Lower lobe of right lung (tissue), 2 donors: ENCODE data around the gene LRCOL1. TPM values are rescaled to one million over a fixed set of nuclear protein-coding genes. Genes with fewer than 3 reads are reported as not detected.

Experiments used
- ATAC-seq, 2 donors: fragments of 200-7000 bp; cut with Tn5 transposase; one replicate each; pipeline ENCODE4 v1.9.1; 2020 to 2022; ENCODE audit warnings: mild to moderate bottlenecking in 2 of 2, moderate library complexity in 2 of 2
- DNase-seq: peaks from one replicate; pipeline ENCODE4 v3.0.0-alpha.2; 2020
- H3K27ac ChIP-seq: fragments of 200-600 bp; one replicate; pipeline ENCODE4 v1.8.0; 2022
- H3K27me3 ChIP-seq: fragments of 200-600 bp; one replicate; pipeline ENCODE4 v1.8.0; 2022; ENCODE audit warnings: low read depth
- H3K36me3 ChIP-seq: fragments of 200-600 bp; one replicate; pipeline ENCODE4 v1.8.0; 2022; ENCODE audit warnings: mild to moderate bottlenecking
- H3K4me1 ChIP-seq: fragments of 200-600 bp; one replicate; pipeline ENCODE4 v1.8.0; 2022
- H3K4me3 ChIP-seq: fragments of 200-600 bp; one replicate; pipeline ENCODE4 v1.8.0; 2022; ENCODE audit warnings: mild to moderate bottlenecking
- H3K9me3 ChIP-seq: fragments of 200-600 bp; one replicate; pipeline ENCODE4 v1.8.0; 2022
- intact Hi-C: fragments of 100-400 bp; cut with DNase I; formaldehyde crosslinking; loops from one replicate; pipeline ENCODE4 v1.11.0; 2022
- total RNA-seq: library from RNA; stranded (reverse); fragmentation: NEBNext Ultra II Directional; extraction: Animal tissue kit (Norgen Biotek cat#: 25700); gene quantifications from one replicate; pipeline ENCODE4 v1.2.1, GENCODE V29; 2021
- TF ChIP-seq, protein P1 (sequence below): fragments of 200-600 bp; IDR thresholded peaks from one replicate; pipeline ENCODE4 v1.8.0; 2022; ENCODE audit warnings: antibody characterized with exemption, mild to moderate bottlenecking
- donor health status: DM: no; HTN: yes; CAD: no; lungs with severe emphysema.

LRCOL1 gene
- total RNA-seq, 1 donor from 2014 or later, result 2.3 TPM

DNA sequence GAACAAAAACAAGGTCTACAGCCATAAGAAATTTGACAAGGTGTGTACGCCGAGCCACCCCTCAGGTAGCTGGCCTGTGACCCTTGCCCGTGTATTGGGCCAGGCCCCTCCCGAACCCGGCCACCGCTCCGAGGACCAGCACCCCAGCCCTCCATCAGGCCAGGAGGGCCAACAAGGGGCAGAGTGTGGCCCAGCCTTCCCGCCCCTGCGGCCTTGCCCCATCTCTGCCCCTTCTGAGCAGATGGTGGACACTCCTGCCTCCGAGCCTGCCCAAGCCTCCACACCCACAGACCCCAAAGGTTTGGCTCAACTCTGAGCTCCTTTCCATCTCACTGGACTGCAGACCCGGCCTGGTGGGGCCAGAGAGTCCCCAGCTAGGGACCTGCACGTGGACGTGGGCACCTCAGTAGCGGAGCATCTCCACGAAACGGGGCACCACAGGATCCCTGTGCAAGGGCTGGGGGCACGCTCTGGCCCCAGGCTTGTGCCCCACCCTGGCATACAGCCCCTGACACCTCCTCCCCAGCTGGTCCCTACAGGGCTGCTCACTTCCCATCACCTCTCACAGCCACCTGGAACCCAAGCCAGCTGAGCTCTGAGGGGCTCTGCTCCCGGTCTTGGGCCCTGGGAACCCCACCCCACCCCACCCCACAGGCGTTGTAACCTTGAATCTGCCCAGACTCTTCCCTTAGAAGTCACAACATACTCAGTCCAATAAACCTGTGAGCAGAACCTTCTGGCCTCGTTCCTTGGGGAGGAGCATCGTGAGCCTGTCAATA, 11.5 kb upstream of the LRCOL1 start:
- no peak overlapping the region for H3K4me3 ChIP-seq
- H3K27me3 ChIP-seq, result peaks cover 31% of the 10 kb centered on the region
- ATAC-seq (no peak), DNase-seq (no peak)
- no peaks in the 10 kb centered on the region for H3K9me3 ChIP-seq
- H3K27ac ChIP-seq, result no peak overlapping the region
- intact Hi-C loops, result no loop called here
- H3K4me1 ChIP-seq, result peaks cover 14% of the 10 kb centered on the region
- TF ChIP-seq, protein P1, sequence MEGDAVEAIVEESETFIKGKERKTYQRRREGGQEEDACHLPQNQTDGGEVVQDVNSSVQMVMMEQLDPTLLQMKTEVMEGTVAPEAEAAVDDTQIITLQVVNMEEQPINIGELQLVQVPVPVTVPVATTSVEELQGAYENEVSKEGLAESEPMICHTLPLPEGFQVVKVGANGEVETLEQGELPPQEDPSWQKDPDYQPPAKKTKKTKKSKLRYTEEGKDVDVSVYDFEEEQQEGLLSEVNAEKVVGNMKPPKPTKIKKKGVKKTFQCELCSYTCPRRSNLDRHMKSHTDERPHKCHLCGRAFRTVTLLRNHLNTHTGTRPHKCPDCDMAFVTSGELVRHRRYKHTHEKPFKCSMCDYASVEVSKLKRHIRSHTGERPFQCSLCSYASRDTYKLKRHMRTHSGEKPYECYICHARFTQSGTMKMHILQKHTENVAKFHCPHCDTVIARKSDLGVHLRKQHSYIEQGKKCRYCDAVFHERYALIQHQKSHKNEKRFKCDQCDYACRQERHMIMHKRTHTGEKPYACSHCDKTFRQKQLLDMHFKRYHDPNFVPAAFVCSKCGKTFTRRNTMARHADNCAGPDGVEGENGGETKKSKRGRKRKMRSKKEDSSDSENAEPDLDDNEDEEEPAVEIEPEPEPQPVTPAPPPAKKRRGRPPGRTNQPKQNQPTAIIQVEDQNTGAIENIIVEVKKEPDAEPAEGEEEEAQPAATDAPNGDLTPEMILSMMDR, result no peak
- H3K36me3 ChIP-seq, result peaks cover 23% of the 10 kb centered on the region

DNA sequence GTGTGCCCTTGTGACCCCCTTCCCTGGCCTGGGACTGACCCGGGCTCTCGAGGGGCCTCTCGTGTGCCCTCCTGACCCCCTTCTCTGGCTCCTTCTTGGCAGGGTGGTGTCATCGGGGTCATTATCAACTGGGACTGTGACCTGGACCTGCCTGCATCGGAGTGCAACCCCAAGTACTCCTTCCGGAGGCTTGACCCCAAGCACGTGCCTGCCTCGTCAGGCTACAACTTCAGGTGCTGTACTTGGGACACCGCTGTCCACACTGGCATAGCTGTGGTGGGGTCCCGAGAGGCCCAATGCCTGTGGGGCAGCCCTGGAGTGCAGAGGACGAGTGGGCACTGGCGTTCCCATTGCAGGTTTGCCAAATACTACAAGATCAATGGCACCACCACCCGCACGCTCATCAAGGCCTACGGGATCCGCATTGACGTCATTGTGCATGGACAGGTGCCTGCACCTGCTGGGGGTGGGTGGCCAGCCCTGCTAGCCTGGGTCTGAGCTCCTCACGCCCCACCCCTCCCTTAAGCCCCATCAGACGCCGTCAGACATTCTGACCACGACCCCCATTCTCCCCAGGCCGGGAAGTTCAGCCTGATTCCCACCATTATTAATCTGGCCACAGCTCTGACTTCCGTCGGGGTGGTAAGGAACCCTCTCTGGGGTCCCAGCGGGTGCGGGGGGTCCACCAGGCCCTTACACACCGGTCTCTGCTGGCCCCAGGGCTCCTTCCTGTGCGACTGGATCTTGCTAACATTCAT, 10.7 kb upstream of the LRCOL1 start:
- Histone ChIP-seq H3K27ac (no peak overlapping the region), H3K36me3 (peaks cover 21% of the 10 kb centered on the region), H3K4me3 (no peak overlapping the region), H3K27me3 (peaks cover 39% of the 10 kb centered on the region), H3K4me1 (peaks cover 14% of the 10 kb centered on the region), H3K9me3 (peaks cover 6% of the 10 kb centered on the region)
- no peak for DNase-seq
- no peak for ATAC-seq
- intact Hi-C loops, result no loop called here
- TF ChIP-seq, protein P1, result no peak

DNA sequence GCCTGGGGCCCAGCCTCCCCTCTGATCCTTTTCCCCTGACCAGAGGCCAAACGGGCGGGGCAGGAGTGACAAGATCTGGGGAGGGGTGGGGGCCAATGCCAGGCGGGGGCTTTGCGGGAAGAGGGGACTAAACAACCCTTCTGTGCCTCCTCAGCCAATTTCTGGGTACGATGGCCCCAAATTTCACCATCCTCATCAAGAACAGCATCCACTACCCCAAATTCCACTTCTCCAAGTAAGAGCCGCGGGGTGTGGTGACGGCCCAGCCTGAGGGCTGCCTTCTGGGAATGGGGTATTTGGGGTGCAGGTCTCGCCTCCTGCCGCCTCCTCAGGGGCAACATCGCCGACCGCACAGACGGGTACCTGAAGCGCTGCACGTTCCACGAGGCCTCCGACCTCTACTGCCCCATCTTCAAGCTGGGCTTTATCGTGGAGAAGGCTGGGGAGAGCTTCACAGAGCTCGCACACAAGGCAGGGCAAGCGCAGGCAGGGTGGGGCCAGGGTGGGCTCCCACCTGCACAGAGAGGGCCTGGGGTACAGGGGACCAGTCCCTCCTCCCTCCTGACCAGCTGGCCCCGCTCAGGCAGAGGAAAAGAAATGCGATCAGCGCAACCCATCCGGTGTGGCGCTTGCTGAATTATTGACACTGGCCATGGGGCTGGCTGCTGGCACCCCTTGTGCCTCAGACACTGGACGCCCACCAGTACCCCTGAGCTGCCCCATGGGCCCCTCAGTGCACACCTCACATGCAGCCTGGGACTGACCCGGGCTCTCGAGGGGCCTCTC, 9.9 kb upstream of the LRCOL1 start:
- intact Hi-C loops, result no loop called here
- no peak overlapping the region for H3K27ac ChIP-seq
- no peak for DNase-seq
- H3K9me3 ChIP-seq, result peaks cover 6% of the 10 kb centered on the region
- ATAC-seq, result no peak
- H3K4me1 ChIP-seq, result peaks cover 14% of the 10 kb centered on the region
- peaks cover 14% of the 10 kb centered on the region for H3K36me3 ChIP-seq
- TF ChIP-seq, protein P1, result no peak
- peaks cover 46% of the 10 kb centered on the region for H3K27me3 ChIP-seq
- no peak overlapping the region for H3K4me3 ChIP-seq

DNA sequence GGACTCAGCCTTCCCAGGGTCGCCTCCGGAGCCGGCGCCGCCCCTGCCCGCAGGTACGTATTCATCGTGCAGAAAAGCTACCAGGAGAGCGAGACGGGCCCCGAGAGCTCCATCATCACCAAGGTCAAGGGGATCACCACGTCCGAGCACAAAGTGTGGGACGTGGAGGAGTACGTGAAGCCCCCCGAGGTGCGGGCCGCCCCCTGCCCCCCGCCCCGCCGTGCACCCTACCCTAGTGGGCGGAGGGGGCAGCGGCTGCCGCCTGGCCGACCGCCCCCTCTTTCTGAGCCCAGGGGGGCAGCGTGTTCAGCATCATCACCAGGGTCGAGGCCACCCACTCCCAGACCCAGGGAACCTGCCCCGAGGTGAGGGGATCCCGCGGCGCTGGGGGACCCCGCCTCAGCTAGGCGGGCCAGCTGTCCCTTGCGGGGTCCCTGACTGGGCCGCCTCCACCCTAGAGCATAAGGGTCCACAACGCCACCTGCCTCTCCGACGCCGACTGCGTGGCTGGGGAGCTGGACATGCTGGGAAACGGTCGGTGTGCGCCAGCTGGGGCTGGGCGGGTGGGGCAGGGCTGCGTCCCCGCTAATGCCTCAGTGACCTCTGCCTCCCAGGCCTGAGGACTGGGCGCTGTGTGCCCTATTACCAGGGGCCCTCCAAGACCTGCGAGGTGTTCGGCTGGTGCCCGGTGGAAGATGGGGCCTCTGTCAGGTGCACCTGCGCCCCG, 9.2 kb upstream of the LRCOL1 start:
- peaks cover 6% of the 10 kb centered on the region for H3K9me3 ChIP-seq
- peaks cover 47% of the 10 kb centered on the region for H3K27me3 ChIP-seq
- H3K27ac ChIP-seq, result no peak overlapping the region
- intact Hi-C loops, result no loop called here
- TF ChIP-seq, protein P1, result no peak
- no peak for DNase-seq
- peaks cover 7% of the 10 kb centered on the region for H3K36me3 ChIP-seq
- peaks cover 14% of the 10 kb centered on the region for H3K4me1 ChIP-seq
- H3K4me3 ChIP-seq, result no peak overlapping the region
- ATAC-seq, result no peak

DNA sequence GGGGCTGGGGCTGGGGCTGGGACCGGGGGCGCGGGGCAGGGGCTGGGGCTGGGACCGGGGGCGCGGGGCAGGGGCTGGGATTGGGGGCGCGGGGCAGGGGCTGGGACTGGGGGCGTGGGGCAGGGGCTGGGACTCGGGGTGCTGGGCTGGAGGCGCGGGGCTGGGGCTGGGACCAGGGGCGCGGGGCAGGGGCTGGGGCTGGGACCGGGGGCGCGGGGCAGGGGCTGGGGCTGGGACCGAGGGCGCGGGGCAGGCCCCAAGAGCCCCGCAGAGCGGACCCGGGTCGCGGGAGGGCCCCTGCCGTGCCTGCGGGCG, 8.6 kb upstream of the LRCOL1 start:
- ATAC-seq, result no peak
- Histone ChIP-seq H3K27ac (no peak overlapping the region), H3K36me3 (peaks cover 2% of the 10 kb centered on the region), H3K9me3 (peaks cover 6% of the 10 kb centered on the region), H3K4me3 (no peak overlapping the region), H3K4me1 (peaks cover 14% of the 10 kb centered on the region), H3K27me3 (peaks cover 47% of the 10 kb centered on the region)
- intact Hi-C loops, result no loop called here
- DNase-seq, result no peak
- TF ChIP-seq, protein P1, result no peak
